T-helper 9 cell (primary cell): ENCODE results near the gene KLF16.
A peak's percentile ranks its signal among the peaks of the same experiment; 100 is the strongest.
"Not testable (repeated sequence)": the region's sequence is repeated elsewhere in the genome, so short reads cannot be mapped to it uniquely, and the experiment has no call there.

ENCODE experiments used
- DNase-seq: peaks from one replicate; pipeline ENCODE4 v3.0.0-alpha.2; 2020

Gene KLF16

DNA sequence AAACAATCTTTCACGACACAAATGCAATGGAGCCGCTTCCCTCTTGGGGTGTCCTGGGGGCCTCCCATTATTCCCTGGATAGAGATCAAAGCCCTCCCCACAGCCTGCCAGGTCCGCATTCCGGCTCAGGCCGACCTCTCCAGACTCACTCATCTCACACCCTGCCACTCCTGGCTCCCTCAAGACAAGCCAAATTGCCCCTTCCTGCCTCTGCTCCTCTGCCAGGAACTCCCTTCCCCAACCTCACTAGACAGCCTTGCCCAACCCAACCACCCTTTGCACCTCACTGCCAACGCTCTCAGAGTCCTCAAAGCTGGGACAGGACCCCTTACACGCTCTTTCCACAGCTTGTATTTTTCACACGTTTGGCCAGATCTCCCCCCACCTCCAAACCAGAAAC is 20.4 kb upstream of the KLF16 start:
- no peak for DNase-seq

DNA sequence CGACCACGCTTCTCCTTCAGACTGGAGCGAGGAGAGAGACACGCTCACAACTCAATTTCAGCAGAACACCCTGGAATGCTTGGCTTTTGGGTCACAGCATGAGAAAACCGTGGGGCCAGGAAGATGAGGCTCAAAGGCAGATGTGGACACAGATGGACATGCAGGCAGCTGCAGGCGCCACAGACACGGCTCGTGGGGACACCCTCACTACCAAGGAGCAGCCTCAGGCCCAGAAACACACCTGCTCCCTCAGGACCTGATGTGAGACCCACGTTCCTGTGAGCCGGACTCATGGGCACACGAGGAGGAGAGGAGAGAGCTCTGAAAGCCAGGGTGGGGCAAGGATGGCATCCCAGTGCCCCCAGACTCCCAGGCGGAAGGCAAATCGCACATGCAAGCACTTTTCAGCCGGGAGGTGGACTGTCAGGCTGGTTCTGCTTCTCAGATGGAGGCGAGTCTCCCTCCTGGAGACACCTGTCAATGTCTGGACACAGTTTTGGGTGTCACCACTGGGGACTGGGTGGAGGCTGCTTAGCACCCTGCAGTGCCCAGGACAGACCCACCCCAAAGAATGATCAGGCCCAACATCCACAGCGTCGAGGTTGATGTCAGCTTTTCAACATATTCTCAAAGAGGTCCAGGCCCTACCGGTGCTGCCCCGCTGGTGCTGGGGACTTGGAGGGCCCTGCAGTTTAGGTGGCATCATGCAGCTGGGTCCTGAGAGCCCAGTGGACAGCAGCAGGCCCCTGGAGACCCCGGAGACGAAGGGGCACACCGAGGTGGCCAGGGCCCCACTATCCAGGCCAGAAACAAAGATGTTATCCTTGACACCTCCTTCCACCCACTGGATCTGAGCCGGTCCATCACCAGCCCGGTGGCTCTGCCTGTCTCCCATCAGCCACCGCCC is 19.7 kb upstream of the KLF16 start:
- no peak for DNase-seq

GRCh38 chr19:1882089-1882785 is 18.9 kb upstream of the KLF16 start:
- DNase-seq, result peak; percentile 62

DNA sequence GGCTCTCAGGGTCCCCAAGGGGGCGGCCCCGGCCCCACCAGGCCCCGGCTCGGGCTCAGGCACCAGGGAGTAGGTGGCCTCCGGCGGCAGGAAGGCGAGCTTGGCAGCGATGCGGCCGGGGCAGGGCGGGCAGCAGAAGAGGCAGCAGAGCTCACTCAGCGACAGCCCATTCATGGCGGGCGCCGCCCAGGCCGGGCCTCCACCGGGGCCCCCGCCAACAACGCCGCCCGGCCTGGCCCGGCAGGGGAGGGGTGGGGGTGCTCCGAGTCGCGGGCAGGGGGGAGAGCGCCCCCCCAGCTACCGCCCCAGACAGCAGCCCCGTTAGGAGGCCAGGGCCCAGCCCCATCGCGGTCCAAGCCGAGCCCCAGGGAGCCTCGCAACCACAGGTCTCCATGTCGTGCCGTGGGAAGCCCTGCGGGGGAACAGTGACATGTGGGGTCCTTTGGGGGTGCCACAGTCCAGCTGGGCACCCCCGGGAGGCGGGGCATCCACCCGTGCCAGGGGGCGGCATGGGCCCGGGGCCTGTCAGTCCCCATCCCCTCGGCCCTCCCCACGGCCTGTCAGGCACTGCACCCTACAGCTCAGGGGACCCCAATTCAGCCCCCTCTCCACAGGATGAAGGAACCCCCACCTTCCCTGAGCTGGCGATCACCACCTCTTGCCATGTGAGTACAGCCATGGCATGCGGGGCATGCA is 18.2 kb upstream of the KLF16 start:
- DNase-seq, result not testable (repeated sequence)

DNA sequence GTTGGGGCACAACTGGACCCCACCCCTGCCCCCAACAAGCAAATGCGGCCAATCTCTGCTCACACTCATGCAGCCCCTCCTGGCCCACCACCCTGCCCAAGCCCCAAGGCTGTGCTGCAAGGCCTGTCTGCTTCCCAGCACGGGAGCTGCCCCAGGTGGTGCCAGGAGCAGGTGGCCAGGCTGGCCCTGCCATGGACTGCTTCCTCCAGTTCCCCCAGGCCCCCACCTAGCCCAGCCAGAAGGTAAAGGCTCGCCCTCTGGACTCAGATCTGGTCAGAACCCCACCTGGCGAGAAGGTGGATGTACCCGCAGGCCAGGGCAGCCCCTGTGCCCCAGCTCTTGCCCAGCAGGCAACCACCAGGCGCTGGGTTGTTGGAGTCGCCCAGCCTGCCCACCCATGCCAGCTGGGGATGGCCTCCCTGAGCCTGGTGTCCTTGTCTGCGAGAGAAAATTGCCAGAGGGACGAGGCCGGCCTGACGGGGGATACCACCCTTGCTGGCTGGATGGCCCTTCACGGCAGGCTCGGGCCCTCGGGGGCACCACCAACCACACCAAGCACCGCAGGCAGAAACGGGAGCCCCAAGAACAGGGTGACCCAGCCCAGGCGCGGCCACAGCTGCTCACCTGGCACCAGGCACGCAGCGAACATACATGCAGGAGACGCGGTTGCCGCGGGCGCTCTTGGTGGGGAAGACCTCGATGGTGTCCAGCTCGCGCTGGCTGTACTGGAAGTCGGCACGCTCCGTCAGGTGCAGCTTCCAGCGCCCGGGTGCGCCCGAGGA is 17.4 kb upstream of the KLF16 start:
- no peak for DNase-seq

GRCh38 chr19:1879982-1880381 is 16.6 kb upstream of the KLF16 start:
- not testable (repeated sequence) for DNase-seq

GRCh38 chr19:1878583-1878982 is 15.2 kb upstream of the KLF16 start:
- DNase-seq, result not testable (repeated sequence)

GRCh38 chr19:1877280-1877660 is 13.9 kb upstream of the KLF16 start:
- DNase-seq, result not testable (repeated sequence)

GRCh38 chr19:1876496-1877279 is 13.3 kb upstream of the KLF16 start:
- not testable (repeated sequence) for DNase-seq

- DNase-seq, result peak; percentile 82
Measured at GRCh38 chr19:1875646-1876495, 12.5 kb upstream of the KLF16 start.

- DNase-seq, result not testable (repeated sequence)
Measured at GRCh38 chr19:1875265-1875645, 11.9 kb upstream of the KLF16 start.

- DNase-seq, result no peak
Measured at GRCh38 chr19:1874554-1875185, 11.3 kb upstream of the KLF16 start.

- DNase-seq, result no peak
Measured at GRCh38 chr19:1873524-1874473, 10.4 kb upstream of the KLF16 start.

DNA sequence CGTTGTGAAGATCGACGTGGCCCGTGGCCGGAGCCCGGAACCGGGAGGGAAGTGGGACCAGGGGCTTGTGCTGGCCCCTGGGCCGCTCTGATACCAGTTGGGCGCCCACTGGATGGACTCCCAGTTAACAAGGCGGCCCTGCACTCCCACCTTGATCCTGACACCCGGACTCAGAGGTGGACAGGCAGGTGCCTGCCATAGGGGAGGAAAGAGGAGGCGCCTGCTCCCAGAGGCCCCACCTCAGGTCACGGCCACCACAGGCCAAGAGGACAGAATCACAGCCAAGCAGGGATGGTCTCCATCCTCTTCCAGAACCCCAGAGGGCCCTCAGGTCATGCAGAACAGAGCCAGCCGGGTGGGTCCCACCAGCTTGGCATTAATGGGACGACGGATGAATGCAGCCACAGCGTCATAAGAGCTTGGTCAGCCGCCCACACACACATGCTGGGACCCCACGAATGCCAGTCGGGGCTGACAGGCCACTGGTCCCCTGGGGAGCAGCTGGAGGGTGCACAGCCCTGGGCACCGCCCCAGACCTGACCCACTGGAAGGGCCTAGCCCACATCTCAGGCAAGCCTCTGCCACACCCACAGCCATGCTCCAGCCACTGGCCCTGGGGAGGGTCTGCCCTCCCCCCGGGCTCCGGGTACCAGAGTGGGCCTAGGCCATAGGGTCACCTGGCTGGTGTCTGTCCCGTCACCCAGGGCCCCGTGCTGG is 9.6 kb upstream of the KLF16 start:
- no peak for DNase-seq

DNA sequence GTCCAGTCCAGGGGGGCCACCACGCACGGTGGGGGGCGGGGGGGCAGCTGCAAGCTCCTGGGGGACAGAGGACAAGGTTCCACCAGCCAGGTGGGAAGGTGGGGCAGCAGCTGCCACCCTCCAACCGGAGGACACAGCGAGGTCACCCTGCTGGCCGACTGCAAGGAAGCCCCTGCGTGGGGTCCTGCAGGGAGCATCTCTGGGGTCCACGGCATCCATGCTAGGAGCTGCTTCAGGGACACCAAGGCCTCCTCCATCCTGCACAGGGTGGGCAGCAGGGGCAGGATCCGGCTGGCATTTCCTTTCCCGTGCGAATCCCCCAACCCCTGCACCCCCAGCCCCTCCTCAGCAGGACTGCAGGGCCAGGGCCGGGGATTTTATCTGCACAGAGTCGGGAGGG is 8.3 kb upstream of the KLF16 start:
- DNase-seq, result no peak

DNA sequence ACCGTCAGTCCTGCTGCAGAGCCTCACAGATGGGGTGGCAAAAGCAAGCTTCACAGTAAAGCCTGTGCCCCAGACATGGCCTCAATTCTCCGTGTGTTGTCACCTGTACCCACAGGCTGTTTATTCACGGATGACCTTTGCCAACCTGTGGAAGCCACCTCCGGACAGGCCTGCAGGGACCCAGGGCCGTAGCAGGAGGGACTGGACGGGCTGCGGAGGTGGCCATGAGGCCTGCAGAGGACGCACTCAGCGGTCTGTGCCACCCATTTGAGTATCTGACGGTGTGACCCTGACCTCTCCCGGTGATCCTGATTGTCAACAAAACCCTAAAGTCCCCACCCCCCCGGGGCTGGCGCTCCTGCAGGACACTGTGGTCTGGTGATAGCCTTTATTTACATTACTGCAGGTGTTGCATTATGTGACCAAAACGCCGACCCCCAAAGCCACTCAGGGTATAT is 7.8 kb upstream of the KLF16 start:
- DNase-seq, result no peak

- no peak for DNase-seq
Measured at GRCh38 chr19:1868971-1869370, 5.6 kb upstream of the KLF16 start.

- DNase-seq, result no peak
Measured at GRCh38 chr19:1867349-1867724, 4.0 kb upstream of the KLF16 start.
